Measurements from ENCODE around the gene GRIN2C.

DNA sequence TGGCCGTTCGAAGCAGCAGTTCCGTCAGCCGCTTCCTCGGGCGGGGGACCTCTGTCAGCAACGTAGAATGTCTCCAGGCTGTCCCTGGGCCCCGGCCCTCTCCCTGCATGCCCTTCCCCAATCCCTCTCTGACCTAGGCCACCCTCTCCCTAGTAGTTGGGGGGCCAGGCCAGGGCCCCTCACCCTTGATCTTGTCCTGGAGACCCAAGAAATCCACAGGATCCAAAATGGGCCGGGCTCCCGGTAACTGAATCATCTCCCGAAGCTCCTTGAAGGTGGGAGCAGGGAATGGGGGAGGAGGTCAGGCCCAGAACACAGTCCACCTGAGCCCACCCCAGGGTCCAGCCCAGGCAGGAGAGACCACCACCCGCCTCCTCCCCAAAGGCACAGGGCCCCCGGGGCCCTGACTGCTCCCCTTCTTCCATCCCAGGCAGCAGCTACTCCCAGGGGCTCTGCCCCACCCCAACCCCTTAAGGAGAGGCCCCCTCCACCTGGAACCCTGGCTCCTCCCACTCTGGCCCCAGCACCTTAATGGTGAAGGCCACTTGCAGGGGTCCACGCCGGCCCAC is 4.7 kb upstream of the GRIN2C start:
- TF ChIP-seq POLR2A (IDR thresholded peaks at IDR 0.05; ENCODE audit: low read depth, low read length), result no peak
- no peak for TF ChIP-seq USF2 (IDR thresholded peaks at IDR 0.05; ENCODE audit: low read depth, low read length)
- TF ChIP-seq CTCF (conservative IDR thresholded peaks at IDR 0.05; ENCODE audit: low read depth, low read length), result no peak
- TF ChIP-seq MAZ (IDR thresholded peaks at IDR 0.05; ENCODE audit: borderline replicate concordance, low read depth, low read length), result no peak
- no peak for TF ChIP-seq RFX5 (IDR thresholded peaks at IDR 0.05; ENCODE audit: low read depth, low read length)
- no peak for TF ChIP-seq SMC3 (IDR thresholded peaks at IDR 0.05; ENCODE audit: low read depth, low read length)

All from IMR-90 (cell line).